Fibroblast of lung (primary cell): ENCODE measurements around the gene MCFD2. TPM values are rescaled to one million over a fixed set of nuclear protein-coding genes. Genes with fewer than 3 reads are reported as not detected.

ENCODE experiments used
- DNase-seq, 2 donors: peaks; one replicate each; pipeline versions ENCODE4 v3.0.0 to v3.0.0-alpha.2; 2010; ENCODE audit warnings: low read depth in 2 of 2
- H2AFZ ChIP-seq: 2 replicates; pipeline ENCODE4 v1.5.1; 2012; ENCODE audit warnings: low read length, control low read depth, inconsistent platforms
- H3K27ac ChIP-seq: 2 replicates; pipeline ENCODE4 v1.5.1; 2011; ENCODE audit warnings: low read length, control low read depth; ENCODE audit not compliant: insufficient read depth
- H3K27me3 ChIP-seq: 2 replicates; pipeline ENCODE4 v1.5.1; 2011; ENCODE audit warnings: mild to moderate bottlenecking, low read length; ENCODE audit not compliant: control insufficient read depth, insufficient read depth
- H3K36me3 ChIP-seq: 2 replicates; pipeline ENCODE4 v1.5.1; 2011; ENCODE audit warnings: low read length; ENCODE audit not compliant: control insufficient read depth, insufficient read depth
- H3K4me1 ChIP-seq: 2 replicates; pipeline ENCODE4 v1.5.1; 2011; ENCODE audit warnings: low read length; ENCODE audit not compliant: control insufficient read depth, insufficient read depth; ENCODE audit errors: extremely low read depth
- H3K4me2 ChIP-seq: 2 replicates; pipeline ENCODE4 v1.5.1; 2011; ENCODE audit warnings: low read length, control low read depth; ENCODE audit not compliant: insufficient read depth; ENCODE audit errors: extremely low read depth
- H3K4me3 ChIP-seq, 4 experiments: fragments of 200-600 bp in 1 of 4; sonication (generic) in 1 of 4; replicated peaks in 1 of 4; 2 replicates each; pipeline ENCODE4 v1.5.1; 2011 to 2016; ENCODE audit warnings: low read length in 4 of 4, low read depth in 3 of 4, mild to moderate bottlenecking in 3 of 4, control low read depth in 2 of 4, inconsistent platforms in 1 of 4, mixed read lengths in 1 of 4; ENCODE audit not compliant: insufficient read depth in 1 of 4; ENCODE audit errors: control extremely low read depth in 1 of 4
- H3K79me2 ChIP-seq: 2 replicates; pipeline ENCODE4 v1.5.1; 2012; ENCODE audit warnings: mild to moderate bottlenecking, low read length, inconsistent platforms; ENCODE audit not compliant: control insufficient read depth, insufficient read depth
- H3K9ac ChIP-seq: 2 replicates; pipeline ENCODE4 v1.5.1; 2011; ENCODE audit warnings: mild to moderate bottlenecking, low read length, control low read depth; ENCODE audit not compliant: insufficient read depth
- H3K9me3 ChIP-seq: 2 replicates; pipeline ENCODE4 v1.5.1; 2012; ENCODE audit warnings: low read depth, low read length; ENCODE audit not compliant: control insufficient read depth, insufficient read depth
- H4K20me1 ChIP-seq: 2 replicates; pipeline ENCODE4 v1.5.1; 2011; ENCODE audit warnings: low read length; ENCODE audit not compliant: control insufficient read depth, insufficient read depth; ENCODE audit errors: extremely low read depth
- CTCF ChIP-seq, 2 donors: IDR thresholded peaks in 1 of 2; conservative IDR thresholded peaks in 1 of 2; 1 replicate in 1 of 2; 2 replicates in 1 of 2; pipeline ENCODE4 v1.5.1; 2011 to 2012; ENCODE audit warnings: low read length in 2 of 2, control low read depth in 1 of 2, inconsistent platforms in 1 of 2, low read depth in 1 of 2, mild to moderate bottlenecking in 1 of 2
- EZH2 ChIP-seq: IDR thresholded peaks from 2 replicates; pipeline ENCODE4 v1.5.1; 2012; ENCODE audit warnings: low read length, control low read depth, mild to moderate bottlenecking; ENCODE audit errors: missing control alignments
- polyA plus RNA-seq, 2 donors: library from polyadenylated mRNA; depleted of rRNA in 1 of 2; stranded (reverse) in 1 of 2; unstranded in 1 of 2; fragments of >200 nt; gene quantifications; 2 replicates each; pipeline ENCODE4 v1.2.1, GENCODE V29; 2011 to 2012; ENCODE audit warnings: missing spikeins in 1 of 2
- total RNA-seq: library from RNA; depleted of rRNA; stranded (reverse); fragments of >200 nt; gene quantifications from 2 replicates; pipeline ENCODE4 v1.2.1, GENCODE V29; 2014

The MCFD2 gene
- total and polyA plus RNA-seq, 2 donors (not counting 1 experiment from before 2014, with no cell fraction given): 151 to 328 TPM

GRCh38 chr2:46869621-46870020 is 46.0 kb downstream of the MCFD2 start:
- TF ChIP-seq EZH2 (no peak), CTCF (conservative IDR thresholded peaks at IDR 0.05 in 1 of 2, IDR thresholded peaks at IDR 0.05 in 1 of 2; ENCODE audit: low read depth in 1 of 2, low read length in 2 of 2) (no peak)
- Histone ChIP-seq H3K79me2 (no peaks in the 10 kb centered on the region), H3K9ac (no peak overlapping the region), H3K9me3 (no peaks in the 10 kb centered on the region), H2AFZ (no peak overlapping the region), H3K4me2 (no peak overlapping the region), H3K36me3 (no peaks in the 10 kb centered on the region), H4K20me1 (no peaks in the 10 kb centered on the region), H3K27me3 (no peaks in the 10 kb centered on the region), H3K27ac (no peak overlapping the region), H3K4me3 (no peak overlapping the region), H3K4me1 (peaks cover 21% of the 10 kb centered on the region)
- DNase-seq: no peak

GRCh38 chr2:46866770-46867246 is 48.8 kb downstream of the MCFD2 start:
- Histone ChIP-seq H3K79me2 (no peaks in the 10 kb centered on the region), H3K9me3 (no peaks in the 10 kb centered on the region), H3K36me3 (no peaks in the 10 kb centered on the region), H3K4me2 (no peak overlapping the region), H3K4me3 (no peak overlapping the region), H3K4me1 (peaks cover 3% of the 10 kb centered on the region), H3K27ac (no peak overlapping the region), H4K20me1 (no peaks in the 10 kb centered on the region), H3K9ac (no peak overlapping the region), H3K27me3 (no peaks in the 10 kb centered on the region), H2AFZ (no peak overlapping the region)
- DNase-seq: no peak
- TF ChIP-seq EZH2 (no peak), CTCF (conservative IDR thresholded peaks at IDR 0.05 in 1 of 2, IDR thresholded peaks at IDR 0.05 in 1 of 2; ENCODE audit: low read depth in 1 of 2, low read length in 2 of 2) (no peak)

GRCh38 chr2:46865181-46865970 is 50.2 kb downstream of the MCFD2 start:
- Histone ChIP-seq H3K79me2 (no peaks in the 10 kb centered on the region), H2AFZ (no peak overlapping the region), H3K4me2 (no peak overlapping the region), H3K27ac (no peak overlapping the region), H3K27me3 (no peaks in the 10 kb centered on the region), H3K36me3 (no peaks in the 10 kb centered on the region), H3K9me3 (no peaks in the 10 kb centered on the region), H3K4me1 (peaks cover 3% of the 10 kb centered on the region), H3K9ac (no peak overlapping the region), H3K4me3 (no peak overlapping the region), H4K20me1 (no peaks in the 10 kb centered on the region)
- DNase-seq: no peak
- TF ChIP-seq EZH2 (no peak), CTCF (conservative IDR thresholded peaks at IDR 0.05 in 1 of 2, IDR thresholded peaks at IDR 0.05 in 1 of 2; ENCODE audit: low read depth in 1 of 2, low read length in 2 of 2) (no peak)
